SK-N-MC (cell line): ENCODE results near the gene ZC3H12A.

Experiments
- EZH2 ChIP-seq: fragments of 200-600 bp; sonication (generic); IDR thresholded peaks from one replicate; pipeline ENCODE4 v1.6.1; 2017; ENCODE audit warnings: antibody characterized with exemption
- POLR2AphosphoS5 ChIP-seq: IDR thresholded peaks from 2 replicates; pipeline ENCODE4 v1.6.1; 2012; ENCODE audit warnings: mild to moderate bottlenecking, low read depth, low read length, borderline replicate concordance

DNA sequence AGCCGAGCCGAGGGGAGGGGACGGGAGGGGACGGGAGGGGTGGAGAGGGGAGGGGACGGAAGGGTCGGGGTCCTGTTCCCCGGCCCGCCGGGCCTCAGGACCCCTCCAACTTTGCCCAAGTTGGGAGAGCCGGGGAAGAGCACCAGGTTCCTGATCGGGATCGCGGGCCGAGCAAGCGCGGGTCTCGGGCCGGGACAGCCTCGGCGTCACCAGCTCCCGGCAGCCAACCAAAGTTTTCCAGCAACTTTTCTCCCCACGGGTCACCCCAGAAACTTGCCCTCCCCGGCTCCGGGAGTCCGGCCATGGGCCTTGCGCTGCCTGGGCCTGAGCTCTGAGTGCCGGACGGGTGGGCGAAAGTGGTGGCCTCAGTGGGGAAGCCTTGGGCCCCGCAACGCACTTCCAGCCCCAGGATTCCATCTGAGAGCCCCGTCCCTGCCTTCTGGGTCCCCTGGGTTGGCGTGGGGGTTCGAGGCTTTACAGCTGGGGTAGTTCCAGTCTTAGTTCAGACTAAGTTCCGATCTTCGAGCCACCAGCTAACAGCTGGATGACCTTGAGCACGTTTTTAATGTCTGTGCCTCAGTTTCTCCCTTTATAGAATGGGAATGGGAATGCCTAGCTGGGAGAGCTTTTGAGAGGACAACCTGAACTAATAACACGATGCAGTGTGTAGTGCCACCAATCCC is 458 bp downstream of the ZC3H12A start:
- TF ChIP-seq EZH2 (no peak), POLR2AphosphoS5 (no peak)
